IMR-90 (cell line): ENCODE data around the gene EPHB1. TPM values are rescaled to one million over a fixed set of nuclear protein-coding genes. Genes with fewer than 3 reads are reported as not detected.

Experiments used
- ATAC-seq: fragments of 200-7000 bp; cut with Tn5 transposase; 2 replicates; pipeline ENCODE4 v1.9.1; 2020; ENCODE audit warnings: low read depth, mild to moderate bottlenecking, moderate library complexity
- BruUV-seq: library from RNA; stranded (reverse); fragments of 400-500 nt; replicated peaks from 2 replicates; lab custom pipeline; 2021; lab: Mats Ljungman, UMichigan
- CTCF ChIA-PET: fragments of 300-600 bp; formaldehyde crosslinking; extraction: SDS; loops from one replicate; lab custom pipeline; 2021; ENCODE audit warnings: antibody characterized with exemption; lab: Yijun Ruan, JAX
- POLR2A ChIA-PET: fragments of 300-600 bp; sonication (Branson Sonifier 250); formaldehyde crosslinking; loops from one replicate; lab custom pipeline; 2022; ENCODE audit warnings: antibody characterized with exemption; ENCODE audit not compliant: unreplicated experiment; lab: Charles Lee
- DNase-seq: peaks from one replicate; pipeline ENCODE4 v3.0.0; 2013
- H2AFZ ChIP-seq: replicated peaks from 2 replicates; pipeline ENCODE3; 2013; ENCODE audit warnings: low read length, mild to moderate bottlenecking; ENCODE audit not compliant: poor library complexity
- H2AK5ac ChIP-seq: 2 replicates; pipeline ENCODE4 v1.6.1; 2013; ENCODE audit warnings: low read depth, low read length, inconsistent platforms
- H2AK9ac ChIP-seq: replicated peaks from 2 replicates; pipeline ENCODE3; 2013; ENCODE audit warnings: mild to moderate bottlenecking, low read depth, low read length, moderate library complexity; ENCODE audit not compliant: poor library complexity
- H2BK120ac ChIP-seq: 2 replicates; pipeline ENCODE4 v1.6.1; 2013; ENCODE audit warnings: low read depth, low read length, inconsistent platforms
- H2BK15ac ChIP-seq: 3 replicates; pipeline ENCODE4 v1.6.1; 2013; ENCODE audit warnings: low read depth, low read length, inconsistent platforms
- H2BK20ac ChIP-seq: 2 replicates; pipeline ENCODE4 v1.6.1; 2013; ENCODE audit warnings: low read depth, mild to moderate bottlenecking, inconsistent platforms, low read length, moderate library complexity
- H2BK5ac ChIP-seq: 2 replicates; pipeline ENCODE4 v1.6.1; 2013; ENCODE audit warnings: mild to moderate bottlenecking, low read depth, low read length, inconsistent platforms; ENCODE audit not compliant: poor library complexity, severe bottlenecking
- H3K14ac ChIP-seq: replicated peaks from 2 replicates; pipeline ENCODE4 v1.6.1; 2013; ENCODE audit warnings: low read depth, low read length, inconsistent platforms
- H3K18ac ChIP-seq: 2 replicates; pipeline ENCODE4 v1.6.1; 2013; ENCODE audit warnings: low read depth, low read length, control low read depth
- H3K23ac ChIP-seq: 2 replicates; pipeline ENCODE4 v1.6.1; 2013; ENCODE audit warnings: low read depth, low read length, inconsistent platforms
- H3K27ac ChIP-seq: 2 replicates; pipeline ENCODE4 v1.5.1; 2013; ENCODE audit warnings: mild to moderate bottlenecking, control low read depth, low read length; ENCODE audit not compliant: insufficient read depth
- H3K27me3 ChIP-seq: 2 replicates; pipeline ENCODE4 v1.6.1; 2013; ENCODE audit warnings: low read length; ENCODE audit not compliant: control insufficient read depth, insufficient read depth
- H3K36me3 ChIP-seq: 2 replicates; pipeline ENCODE4 v1.6.1; 2013; ENCODE audit warnings: low read length, mixed read lengths; ENCODE audit not compliant: control insufficient read depth, insufficient read depth
- H3K4ac ChIP-seq: 2 replicates; pipeline ENCODE4 v1.6.1; 2013; ENCODE audit warnings: low read depth, low read length, inconsistent platforms
- H3K4me1 ChIP-seq: 2 replicates; pipeline ENCODE4 v1.6.1; 2013; ENCODE audit warnings: low read length, mixed read lengths; ENCODE audit not compliant: control insufficient read depth, insufficient read depth
- H3K4me2 ChIP-seq: 2 replicates; pipeline ENCODE4 v1.6.1; 2013; ENCODE audit warnings: low read depth, mild to moderate bottlenecking, control low read depth, low read length, moderate library complexity
- H3K4me3 ChIP-seq: 2 replicates; pipeline ENCODE4 v1.5.1; 2013; ENCODE audit warnings: low read depth, mild to moderate bottlenecking, control low read depth, low read length, moderate library complexity; ENCODE audit not compliant: insufficient read depth
- H3K56ac ChIP-seq: 2 replicates; pipeline ENCODE4 v1.6.1; 2013; ENCODE audit warnings: low read length, inconsistent platforms; ENCODE audit not compliant: insufficient read depth; ENCODE audit errors: extremely low read depth
- H3K79me1 ChIP-seq, 2 experiments: 2 replicates each; pipeline ENCODE4 v1.6.1; 2013; ENCODE audit warnings: low read length in 2 of 2, inconsistent platforms in 1 of 2, low read depth in 1 of 2
- H3K9ac ChIP-seq: 2 replicates; pipeline ENCODE4 v1.6.1; 2013; ENCODE audit warnings: low read depth, low read length, control low read depth
- H3K9me1 ChIP-seq: 2 replicates; pipeline ENCODE4 v1.6.1; 2013; ENCODE audit warnings: low read length, inconsistent platforms; ENCODE audit not compliant: insufficient read depth
- H3K9me3 ChIP-seq: 2 replicates; pipeline ENCODE4 v1.6.1; 2013; ENCODE audit warnings: low read length; ENCODE audit not compliant: control insufficient read depth, insufficient read depth
- H4K20me1 ChIP-seq: 2 replicates; pipeline ENCODE4 v1.6.1; 2013; ENCODE audit warnings: low read length, inconsistent platforms; ENCODE audit not compliant: insufficient read depth
- H4K5ac ChIP-seq: 2 replicates; pipeline ENCODE4 v1.6.1; 2013; ENCODE audit warnings: mild to moderate bottlenecking, low read depth, low read length, control low read depth
- H4K8ac ChIP-seq, 2 experiments: 2 replicates each; pipeline ENCODE4 v1.6.1; 2013; ENCODE audit warnings: low read depth in 2 of 2, low read length in 2 of 2, control low read depth in 1 of 2, inconsistent platforms in 1 of 2
- H4K91ac ChIP-seq: 2 replicates; pipeline ENCODE4 v1.6.1; 2013; ENCODE audit warnings: low read depth, low read length, inconsistent platforms; ENCODE audit not compliant: insufficient read depth
- BHLHE40 ChIP-seq: fragments of 150-350 bp; IDR thresholded peaks from 2 replicates; pipeline ENCODE4 v1.6.1; 2016; ENCODE audit warnings: mild to moderate bottlenecking, low read depth, low read length
- CEBPB ChIP-seq: IDR thresholded peaks from 2 replicates; pipeline ENCODE4 v1.6.1; 2012; ENCODE audit warnings: low read depth, low read length, improper control_type of control experiment
- CHD1 ChIP-seq: IDR thresholded peaks from 2 replicates; pipeline ENCODE4 v1.6.1; 2012; ENCODE audit warnings: low read depth, low read length, improper control_type of control experiment
- CTCF ChIP-seq: conservative IDR thresholded peaks from 2 replicates; pipeline ENCODE4 v1.5.1; 2012; ENCODE audit warnings: mild to moderate bottlenecking, low read depth, low read length, improper control_type of control experiment
- FOS ChIP-seq: fragments of 150-350 bp; IDR thresholded peaks from 2 replicates; pipeline ENCODE4 v1.6.1; 2016; ENCODE audit warnings: low read depth, low read length
- MAFK ChIP-seq: IDR thresholded peaks from 2 replicates; pipeline ENCODE4 v1.6.1; 2012; ENCODE audit warnings: low read depth, low read length, improper control_type of control experiment
- MAZ ChIP-seq: IDR thresholded peaks from 2 replicates; pipeline ENCODE4 v1.6.1; 2012; ENCODE audit warnings: low read depth, mild to moderate bottlenecking, low read length, improper control_type of control experiment, moderate library complexity, borderline replicate concordance
- MXI1 ChIP-seq: IDR thresholded peaks from 2 replicates; pipeline ENCODE4 v1.6.1; 2012; ENCODE audit warnings: low read depth, mild to moderate bottlenecking, low read length, moderate library complexity, borderline replicate concordance
- NFE2L2 ChIP-seq: fragments of 150-350 bp; IDR thresholded peaks from 2 replicates; pipeline ENCODE4 v1.6.1; 2016; ENCODE audit warnings: low read depth, mild to moderate bottlenecking, low read length
- POLR2A ChIP-seq: IDR thresholded peaks from 2 replicates; pipeline ENCODE4 v1.6.1; 2012; ENCODE audit warnings: mild to moderate bottlenecking, low read depth, low read length
- RAD21 ChIP-seq: IDR thresholded peaks from 2 replicates; pipeline ENCODE4 v1.6.1; 2012; ENCODE audit warnings: low read length, improper control_type of control experiment
- RCOR1 ChIP-seq: IDR thresholded peaks from 2 replicates; pipeline ENCODE4 v1.6.1; 2012; ENCODE audit warnings: mild to moderate bottlenecking, low read length, improper control_type of control experiment; ENCODE audit not compliant: insufficient replicate concordance
- RFX5 ChIP-seq: IDR thresholded peaks from 2 replicates; pipeline ENCODE4 v1.8.0; 2012; ENCODE audit warnings: low read depth, mild to moderate bottlenecking, low read length, moderate library complexity
- SMC3 ChIP-seq: fragments of 150-350 bp; IDR thresholded peaks from 2 replicates; pipeline ENCODE4 v1.6.1; 2016; ENCODE audit warnings: low read depth, mild to moderate bottlenecking, antibody characterized with exemption, low read length, moderate library complexity
- USF2 ChIP-seq: fragments of 150-350 bp; IDR thresholded peaks from 2 replicates; pipeline ENCODE4 v1.6.1; 2017; ENCODE audit warnings: mild to moderate bottlenecking, antibody characterized with exemption, low read length, low read depth
- WGBS, 2 experiments: methylation state at CpG; one replicate each; pipeline versions ENCODE4 v1.1.5 to v1.1.7; 2013; ENCODE audit warnings: missing lambda C conversion rate in 2 of 2; ENCODE audit not compliant: insufficient read length in 1 of 2; ENCODE audit errors: extremely low coverage in 2 of 2; 5-methylcytosine and 5-hydroxymethylcytosine counted together
- dilution Hi-C: fragments of 300-500 bp; cut with HindIII; formaldehyde crosslinking; loops from one replicate; pipeline ENCODE4 v1.14.3; 2018; ENCODE audit warnings: low sequenced_read_pairs; ENCODE audit not compliant: unreplicated experiment
- in situ Hi-C: fragments of 300-500 bp; cut with MboI; formaldehyde crosslinking; loops from 3 replicates; pipeline ENCODE4 v1.14.3; 2019; ENCODE audit warnings: low sequenced_read_pairs, inconsistent platforms, mixed read lengths
- intact Hi-C: fragments of 100-400 bp; cut with micrococcal nuclease; formaldehyde crosslinking; loops from 2 replicates; pipeline ENCODE4 v1.10.0; 2022
- polyA plus RNA-seq, 3 experiments: library from polyadenylated mRNA; depleted of rRNA; stranded (reverse); fragments of >200 nt; gene quantifications; 2 replicates each; pipeline ENCODE4 v1.2.3, GENCODE V29; 2012; ENCODE audit warnings: low replicate concordance in 1 of 3
- total RNA-seq: library from RNA; depleted of rRNA; stranded (reverse); fragments of >200 nt; gene quantifications from 2 replicates; pipeline ENCODE4 v1.2.3, GENCODE V29; 2012
- TF ChIP-seq, protein P1 (sequence below): fragments of 150-350 bp; IDR thresholded peaks from 2 replicates; pipeline ENCODE4 v1.6.1; 2016; ENCODE audit warnings: low read depth, mild to moderate bottlenecking, low read length, moderate library complexity, borderline replicate concordance

Gene EPHB1
- total and polyA plus RNA-seq, 2 of the 4 experiments (the other 2 are of a cell fraction) = 0.17 to 0.36 TPM

DNA sequence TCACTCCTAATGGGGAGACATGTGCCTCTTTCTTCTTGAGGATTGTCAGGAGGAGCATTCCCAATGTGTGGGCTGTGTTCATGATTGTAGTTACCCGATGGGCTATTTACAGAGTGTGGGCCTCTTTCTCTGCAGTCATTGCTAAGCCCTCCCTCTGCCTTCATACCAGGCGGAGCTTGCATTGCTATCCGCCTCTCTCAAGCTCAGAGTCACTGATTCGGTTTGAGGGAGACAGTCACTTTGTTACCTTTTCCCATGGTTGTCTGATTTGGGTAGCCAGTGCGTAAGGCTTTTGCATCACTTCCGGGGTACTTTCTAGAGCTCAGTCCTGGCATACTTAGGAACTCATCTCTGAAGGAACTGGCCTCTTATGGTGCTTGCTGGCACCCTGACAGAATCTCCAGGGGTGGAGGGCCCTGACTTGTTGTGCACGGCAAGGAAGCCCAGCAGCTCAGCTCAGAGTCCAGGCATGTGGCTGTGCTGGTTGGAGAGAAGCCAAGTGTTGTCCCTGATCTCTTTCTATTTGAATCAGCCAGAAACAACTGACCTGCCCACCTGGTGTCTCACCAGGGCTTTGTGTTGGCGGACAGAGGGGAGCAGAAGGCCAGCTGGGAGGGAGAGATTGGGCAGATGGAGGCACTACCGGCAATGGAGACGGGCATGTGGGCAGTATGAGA is 79.8 kb downstream of the EPHB1 start:
- ATAC-seq = no peak
- no peaks in the 10 kb centered on the region for H3K36me3 ChIP-seq
- no peak overlapping the region for H4K91ac ChIP-seq
- H2BK15ac ChIP-seq = no peak overlapping the region
- no peaks in the 10 kb centered on the region for H3K27me3 ChIP-seq
- H3K56ac ChIP-seq = no peak overlapping the region
- no peak overlapping the region for H2AFZ ChIP-seq
- no peak overlapping the region for H2BK20ac ChIP-seq
- H3K4me1 ChIP-seq = no peaks in the 10 kb centered on the region
- H3K18ac ChIP-seq = no peak overlapping the region
- H3K4ac ChIP-seq = no peak overlapping the region
- intact Hi-C loops = no loop called here
- ChIA-PET POLR2A (no interaction called here), CTCF (no interaction called here)
- in situ Hi-C loops = no loop called here
- H3K9me1 ChIP-seq = no peaks in the 10 kb centered on the region
- H4K20me1 ChIP-seq = no peaks in the 10 kb centered on the region
- BruUV-seq = no TSS peak
- no peak overlapping the region for H3K9ac ChIP-seq
- no peak overlapping the region for H4K5ac ChIP-seq
- H2BK5ac ChIP-seq = no peak overlapping the region
- no peaks in the 10 kb centered on the region for H3K9me3 ChIP-seq
- TF ChIP-seq CEBPB (no peak), NFE2L2 (no peak), RCOR1 (no peak), BHLHE40 (no peak), CTCF (no peak), MAFK (no peak), POLR2A (no peak), MAZ (no peak), USF2 (no peak), RFX5 (no peak), FOS (no peak), SMC3 (no peak), CHD1 (no peak), MXI1 (no peak), RAD21 (no peak)
- TF ChIP-seq, protein P1, sequence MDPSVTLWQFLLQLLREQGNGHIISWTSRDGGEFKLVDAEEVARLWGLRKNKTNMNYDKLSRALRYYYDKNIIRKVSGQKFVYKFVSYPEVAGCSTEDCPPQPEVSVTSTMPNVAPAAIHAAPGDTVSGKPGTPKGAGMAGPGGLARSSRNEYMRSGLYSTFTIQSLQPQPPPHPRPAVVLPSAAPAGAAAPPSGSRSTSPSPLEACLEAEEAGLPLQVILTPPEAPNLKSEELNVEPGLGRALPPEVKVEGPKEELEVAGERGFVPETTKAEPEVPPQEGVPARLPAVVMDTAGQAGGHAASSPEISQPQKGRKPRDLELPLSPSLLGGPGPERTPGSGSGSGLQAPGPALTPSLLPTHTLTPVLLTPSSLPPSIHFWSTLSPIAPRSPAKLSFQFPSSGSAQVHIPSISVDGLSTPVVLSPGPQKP = no peak
- WGBS, 2 experiments = 30% methylated on average over 6 of the region's 10 CpGs; no CpG with 5 or more reads in 1 of the 2 experiments
- no peak overlapping the region for H3K4me2 ChIP-seq
- no peak overlapping the region for H2AK9ac ChIP-seq
- no peak overlapping the region for H2AK5ac ChIP-seq
- no peak overlapping the region for H3K4me3 ChIP-seq
- no peak overlapping the region for H3K14ac ChIP-seq
- H3K27ac ChIP-seq = no peak overlapping the region
- no peak overlapping the region for H4K8ac ChIP-seq
- no peaks in the 10 kb centered on the region for H3K79me1 ChIP-seq
- no peak overlapping the region for H3K23ac ChIP-seq
- H2BK120ac ChIP-seq = no peak overlapping the region
- DNase-seq = no peak
- dilution Hi-C loops = no loop called here
